Stomach (tissue), 9 donors: ENCODE data around the gene CENPE. TPM values are rescaled to one million over a fixed set of nuclear protein-coding genes. Genes with fewer than 3 reads are reported as not detected.

Experiments used
- DNase-seq, 2 donors: peaks; one replicate each; pipeline versions ENCODE4 v3.0.0 to v3.0.0-alpha.2; 2013 to 2019
- H3K27ac ChIP-seq, 5 donors: fragments of 200-600 bp in 4 of 5; sonication (generic) in 4 of 5; one replicate each; pipeline ENCODE4 v1.5.1; 2013 to 2019; ENCODE audit warnings: mild to moderate bottlenecking in 1 of 5, moderate library complexity in 1 of 5
- H3K27me3 ChIP-seq, 3 donors: fragments of 200-600 bp; sonication (generic); one replicate each; pipeline ENCODE4 v1.5.1; 2017 to 2019; ENCODE audit warnings: mixed run types in 1 of 3
- H3K36me3 ChIP-seq, 4 donors: fragments of 200-600 bp; sonication (generic); 1 replicate in 3 of 4; 2 replicates in 1 of 4; pipeline ENCODE4 v1.5.1; 2016 to 2019
- H3K4me1 ChIP-seq, 4 donors: fragments of 200-600 bp; sonication (generic); one replicate each; pipeline ENCODE4 v1.5.1; 2016 to 2019
- H3K4me3 ChIP-seq, 4 donors: fragments of 200-600 bp; sonication (generic) in 3 of 4; one replicate each; pipeline ENCODE4 v1.5.1; 2016 to 2019; ENCODE audit warnings: mild to moderate bottlenecking in 1 of 4
- H3K9me3 ChIP-seq, 4 donors: fragments of 200-600 bp; sonication (generic); one replicate each; pipeline ENCODE4 v1.5.1; 2016 to 2019
- CTCF ChIP-seq, 7 experiments: fragments of 450-650 bp in 4 of 7; fragments of 200-600 bp in 3 of 7; sonication (generic) in 3 of 7; IDR thresholded peaks; one replicate each; pipeline ENCODE4 v1.5.1; 2016 to 2019; ENCODE audit warnings: antibody characterized with exemption in 7 of 7, control low read depth in 2 of 7, mild to moderate bottlenecking in 1 of 7
- EP300 ChIP-seq: sonication (generic); formaldehyde crosslinking; IDR thresholded peaks from one replicate; pipeline ENCODE4 v1.6.1; 2017; ENCODE audit warnings: antibody characterized with exemption
- POLR2A ChIP-seq, 4 donors: fragments of 450-650 bp; IDR thresholded peaks; one replicate each; pipeline ENCODE4 v1.6.1; 2016; ENCODE audit warnings: antibody characterized with exemption in 4 of 4, control low read depth in 2 of 4, mild to moderate bottlenecking in 1 of 4, moderate library complexity in 1 of 4
- POLR2AphosphoS5 ChIP-seq, 3 donors: sonication (generic); formaldehyde crosslinking; IDR thresholded peaks; one replicate each; pipeline ENCODE4 v1.6.1; 2016; ENCODE audit warnings: antibody characterized with exemption in 3 of 3
- WGBS, 5 donors: extraction: QIAGEN DNeasy Blood & Tissue Kit in 3 of 5; methylation state at CpG; one replicate each; pipeline versions ENCODE4 v1.1.5 to v1.1.7; 2013 to 2018; 5-methylcytosine and 5-hydroxymethylcytosine counted together
- intact Hi-C: fragments of 100-400 bp; cut with DNase I; formaldehyde crosslinking; loops from one replicate; pipeline ENCODE4 v1.15.1; 2023; ENCODE audit warnings: low total_unique reads
- polyA plus RNA-seq, 3 donors: library from polyadenylated mRNA; stranded (reverse); fragments of 200-250 nt; gene quantifications; one replicate each; pipeline ENCODE4 v1.2.3, GENCODE V29; 2013
- total RNA-seq, 5 donors: library from RNA; depleted of rRNA; stranded (reverse); fragments of >200 nt; gene quantifications; one replicate each; pipeline versions ENCODE4 v1.1.0 to v1.2.3, GENCODE V29; 2014 to 2016
- donor health status: healthy with polysubstance abuse.
- donor health status: Bipolar disorder and iron deficiency.
- donor health status: healthy.

Gene CENPE
- total and polyA plus RNA-seq, 8 donors = 0.31 to 9.4 (median 2.8) TPM

GRCh38 chr4:103067841-103068547, 130.1 kb downstream of the CENPE start:
- Histone ChIP-seq H3K4me3 (no peak overlapping the region), H3K27me3 (no peaks in the 10 kb centered on the region), H3K9me3 (no peaks in the 10 kb centered on the region), H3K27ac (no peak overlapping the region), H3K4me1 (peaks cover 0 to 7% (median 0%) of the 10 kb centered on the region in 4 donors), H3K36me3 (peaks cover 0 to 27% (median 14%) of the 10 kb centered on the region in 4 donors)
- DNase-seq = no peak
- TF ChIP-seq POLR2AphosphoS5 (IDR thresholded peaks at IDR 0.05) (no peak), CTCF (IDR thresholded peaks at IDR 0.05) (no peak), EP300 (no peak), POLR2A (IDR thresholded peaks at IDR 0.05) (no peak)
- WGBS, 5 donors = 66 to 80% (median 75%) methylated on average over 2 of the region's 2 CpGs
- intact Hi-C loops = no loop called here

- H3K9me3 ChIP-seq = no peaks in the 10 kb centered on the region
- intact Hi-C loops = no loop called here
- no peak overlapping the region for H3K4me3 ChIP-seq
- H3K27ac ChIP-seq = no peak overlapping the region
- H3K4me1 ChIP-seq = no peaks in the 10 kb centered on the region
- TF ChIP-seq EP300 (no peak), POLR2AphosphoS5 (IDR thresholded peaks at IDR 0.05) (no peak)
- no peaks in the 10 kb centered on the region for H3K27me3 ChIP-seq
- 97 to 100% (median 98%) methylated on average over 2 of the region's 2 CpGs for WGBS, 5 donors
- peaks cover 0 to 12% (median 4%) of the 10 kb centered on the region in 4 donors for H3K36me3 ChIP-seq
- no peak for DNase-seq
Observed at GRCh38 chr4:103060453-103061148, 137.5 kb downstream of the CENPE start.

Other genes with a start within 250 kb of the CENPE start
- 10 to 100 TPM in 1 of 5 donors, 1 to 10 TPM in 1, not detected in 3; 3.7 to 21.4 TPM for gene SLC9B1, start 178.6 kb downstream of the CENPE start, total RNA-seq
- gene SLC9B1, start 178.6 kb downstream of the CENPE start, polyA plus RNA-seq = under 1 TPM in 1 of 3 donors, not detected in 2; 0.15 TPM
- 10 to 100 TPM in 2 of 5 donors, 1 to 10 TPM in 3; 1.7 to 26.3 (median 8.0) TPM for gene SLC9B2, start 121.6 kb downstream of the CENPE start, total RNA-seq
- gene SLC9B2, start 121.6 kb downstream of the CENPE start, polyA plus RNA-seq = 10 to 100 TPM in 2 of 3 donors, 1 to 10 TPM in 1; 3.5 to 13.0 (median 12.1) TPM
- gene BDH2, start 98.5 kb downstream of the CENPE start, total RNA-seq = 10 to 100 TPM in 4 of 5 donors, 1 to 10 TPM in 1; 3.5 to 74.7 (median 41.4) TPM
- gene BDH2, start 98.5 kb downstream of the CENPE start, polyA plus RNA-seq = 10 to 100 TPM; 45.9 to 65.4 (median 60.2) TPM